ENCODE data around the gene ANG.
"Not testable (repeated sequence)": the region's sequence is repeated elsewhere in the genome, so short reads cannot be mapped to it uniquely, and the experiment has no call there.

Gene ANG

DNA sequence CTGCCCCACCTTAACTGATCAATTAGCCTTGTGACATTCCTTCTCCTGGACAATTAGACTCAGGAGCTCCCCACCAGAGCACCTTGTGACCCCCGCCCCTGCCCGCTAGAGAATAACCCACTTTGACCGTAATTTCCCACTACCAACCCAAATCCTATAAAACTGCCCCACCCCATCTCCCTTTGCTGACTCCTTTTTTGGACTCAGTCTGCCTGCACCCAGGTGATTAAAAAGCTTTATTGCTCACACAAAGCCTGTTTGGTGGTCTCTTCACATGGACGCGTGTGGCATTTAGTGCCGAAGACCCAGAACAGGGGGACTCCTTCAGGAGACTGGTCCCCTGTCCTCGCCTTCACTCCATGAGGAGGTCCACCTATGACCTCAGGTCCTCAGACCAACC, 12.4 kb downstream of the ANG start:
- DNase-seq, result not testable (repeated sequence)

- DNase-seq, result no peak
Measured at GRCh38 chr14:20706657-20707355, 18.2 kb downstream of the ANG start.

GRCh38 chr14:20707622-20708021, 19.1 kb downstream of the ANG start:
- DNase-seq, result no peak

DNA sequence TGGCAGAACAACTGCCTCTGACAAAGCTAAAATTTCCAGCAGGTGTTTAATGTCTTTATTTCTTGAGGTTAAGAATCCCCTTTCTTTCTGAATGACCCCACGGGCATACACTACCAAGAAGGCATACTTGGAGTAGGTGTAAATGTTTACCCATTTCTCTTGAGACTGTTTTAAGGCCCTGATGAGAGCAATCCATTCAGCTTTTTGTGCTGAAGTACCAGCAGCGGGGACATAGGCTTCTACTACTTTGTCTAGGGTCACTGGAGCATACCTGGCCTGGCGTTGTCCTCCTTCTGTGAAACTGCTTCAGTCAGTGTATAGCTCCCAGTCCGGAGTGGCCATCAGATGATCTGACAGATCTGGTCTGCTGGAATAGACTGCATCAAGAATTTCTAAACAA, 22.7 kb downstream of the ANG start:
- no peak for DNase-seq

GRCh38 chr14:20711685-20712084, 23.1 kb downstream of the ANG start:
- DNase-seq, result no peak

DNA sequence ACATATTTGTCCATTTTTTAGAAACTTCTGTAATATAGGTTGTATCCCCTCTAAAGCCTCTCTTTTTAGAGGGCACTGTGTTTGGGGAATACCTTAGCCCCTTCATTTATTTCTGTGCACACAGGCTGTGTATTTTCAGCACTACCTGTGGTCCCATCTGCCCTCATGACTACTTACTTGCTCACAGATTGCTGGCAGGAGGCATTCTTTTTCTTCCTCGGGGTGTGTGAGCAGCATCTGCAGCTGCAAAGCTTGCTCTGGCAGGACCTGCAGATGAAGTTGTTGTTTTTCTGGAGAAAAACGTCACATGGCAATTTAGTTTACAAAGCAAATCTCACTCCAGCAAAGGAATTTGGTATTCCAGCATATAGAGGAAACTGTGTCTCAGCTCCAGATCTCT, 24.3 kb downstream of the ANG start:
- no peak for DNase-seq

- no peak for DNase-seq
Measured at GRCh38 chr14:20714593-20715250, 26.2 kb downstream of the ANG start.

DNA sequence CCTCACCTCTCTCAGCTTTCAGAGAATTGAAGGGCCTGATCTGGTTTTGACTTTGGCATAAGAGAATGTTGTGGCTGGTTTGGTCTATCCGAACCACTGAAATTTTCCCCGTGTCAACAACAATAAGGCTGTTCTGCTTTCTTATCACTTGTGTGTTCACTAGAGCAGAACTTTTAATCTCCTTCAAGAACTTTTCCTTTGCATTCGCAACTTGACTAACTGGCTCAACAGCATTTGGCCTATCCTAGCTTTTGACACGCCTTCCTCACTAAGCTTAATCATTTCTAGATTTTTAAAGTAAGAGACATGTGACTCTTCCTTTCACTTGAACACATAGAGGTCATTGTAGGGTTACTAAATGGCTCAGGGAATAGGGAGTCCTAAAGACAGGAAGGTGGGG, 31.2 kb downstream of the ANG start:
- DNase-seq, result no peak

GRCh38 chr14:20720741-20721140, 32.2 kb downstream of the ANG start:
- DNase-seq, result no peak

DNA sequence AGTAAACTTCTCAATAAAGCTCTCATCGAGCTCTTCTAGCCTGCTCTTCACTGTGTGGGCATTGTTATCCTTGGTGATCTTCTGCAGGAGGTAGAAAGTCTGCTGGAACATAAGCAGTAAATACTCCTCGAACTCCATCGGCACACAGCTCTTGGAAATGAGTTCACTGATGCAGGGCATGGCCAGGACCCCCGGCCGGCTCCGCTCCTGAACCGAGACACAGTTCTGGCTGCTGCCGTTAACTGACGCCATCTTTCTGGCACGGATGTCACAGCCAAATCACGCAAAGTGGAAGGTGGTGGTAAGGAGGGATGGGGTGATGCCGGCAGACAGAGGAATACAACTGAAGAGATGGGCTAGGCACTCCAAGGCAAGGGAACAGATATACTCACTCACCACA, 33.5 kb downstream of the ANG start:
- no peak for DNase-seq

- DNase-seq, result no peak
Measured at GRCh38 chr14:20723488-20723887, 34.9 kb downstream of the ANG start.

DNA sequence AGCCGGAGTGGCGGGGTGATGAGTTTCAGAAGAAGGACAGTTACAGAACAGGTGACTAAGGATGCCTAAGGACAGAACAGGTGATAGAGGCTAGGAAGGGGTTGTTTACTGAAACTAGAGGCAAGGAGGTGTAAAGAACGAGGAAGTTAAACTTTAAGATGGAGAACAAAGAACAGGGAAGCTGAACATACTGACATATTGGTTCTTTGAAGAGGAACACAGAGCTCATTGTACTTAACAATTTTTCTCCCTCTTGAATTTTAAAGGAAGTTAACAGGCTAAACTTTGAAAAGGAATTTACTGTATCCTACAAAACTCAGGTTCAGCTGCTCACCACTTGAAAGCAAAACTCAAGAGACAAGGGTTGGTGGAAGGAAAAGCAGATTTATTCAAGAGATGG, 37.6 kb downstream of the ANG start:
- not testable (repeated sequence) for DNase-seq

- DNase-seq, result no peak
Measured at GRCh38 chr14:20726531-20726930, 38.0 kb downstream of the ANG start.

GRCh38 chr14:20730891-20731290, 42.3 kb downstream of the ANG start:
- DNase-seq, result no peak

DNA sequence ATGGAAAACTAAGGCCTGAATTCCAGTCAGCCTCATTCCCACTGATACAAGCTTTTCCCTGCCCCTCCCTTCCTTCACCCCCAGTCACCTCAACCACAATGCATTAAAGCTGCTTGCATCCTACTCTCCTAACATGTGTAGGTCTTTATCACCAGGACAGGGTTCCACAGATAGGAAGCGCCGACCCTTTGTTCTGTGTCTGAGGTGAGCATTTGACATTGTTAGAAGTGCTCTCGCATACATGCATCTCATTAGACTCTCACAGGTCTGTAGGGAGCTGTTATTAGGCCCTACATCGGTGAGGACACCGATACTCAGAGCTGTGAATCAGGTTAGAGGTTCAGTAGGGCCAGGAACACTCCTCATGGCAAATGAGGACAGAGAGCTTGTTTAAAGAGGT, 43.9 kb downstream of the ANG start:
- DNase-seq, result no peak

- DNase-seq, result no peak
Measured at GRCh38 chr14:20732979-20733635, 44.5 kb downstream of the ANG start.

DNA sequence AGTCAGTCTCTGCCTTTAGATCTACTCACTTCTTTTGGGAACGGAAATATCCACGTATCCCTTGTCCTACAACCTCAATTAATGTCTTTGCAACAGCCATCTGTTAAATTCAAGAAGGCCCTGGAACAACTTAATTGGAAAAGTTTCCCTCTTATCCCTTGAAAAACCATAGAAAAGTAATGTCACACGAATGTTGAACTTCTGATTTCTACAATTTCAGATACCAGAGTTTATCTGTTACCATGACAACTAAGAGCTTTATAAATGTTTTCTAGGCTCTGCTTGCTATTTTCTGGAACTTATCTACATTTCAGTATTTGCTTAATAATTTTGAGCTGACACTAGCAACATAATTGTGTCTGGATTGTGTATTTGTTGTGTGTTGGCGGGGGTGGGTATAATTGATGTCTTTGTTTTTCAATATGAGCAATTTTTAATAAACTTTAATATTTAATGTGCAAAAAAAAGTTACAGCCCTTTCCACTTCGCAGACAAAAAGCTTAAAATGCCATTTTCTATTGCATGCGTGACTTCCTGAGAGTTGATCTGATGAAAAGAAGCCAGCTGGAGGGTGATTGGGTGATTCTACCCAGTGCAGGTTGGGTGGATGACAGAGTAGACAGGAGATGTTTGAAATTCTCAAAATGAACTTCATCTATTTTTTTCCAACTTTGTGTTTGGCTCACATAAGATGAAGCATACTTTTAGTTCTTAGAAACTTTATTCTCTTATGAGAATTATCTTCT, 45.3 kb downstream of the ANG start:
- DNase-seq, result no peak

GRCh38 chr14:20734430-20734806, 45.9 kb downstream of the ANG start:
- DNase-seq, result no peak

DNA sequence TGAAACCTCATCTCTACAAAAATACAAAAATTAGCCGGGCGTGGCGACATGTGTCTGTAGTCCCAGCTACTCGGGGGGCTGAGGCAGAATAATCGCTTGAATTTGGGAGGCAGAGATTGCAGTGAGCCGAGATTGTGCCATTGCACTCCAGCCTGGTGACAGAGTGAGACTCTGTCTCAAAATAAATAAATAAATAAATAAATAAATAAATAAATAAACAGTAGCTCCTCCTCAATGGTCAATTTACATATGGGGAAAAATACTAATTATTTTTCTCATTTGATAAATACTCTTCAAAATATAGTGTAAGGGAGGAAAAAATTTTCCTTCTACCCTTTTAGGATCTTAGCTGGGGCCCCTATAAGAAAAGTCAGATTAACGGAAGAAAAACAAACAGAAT, 49.7 kb downstream of the ANG start:
- not testable (repeated sequence) for DNase-seq

- no peak for DNase-seq
Measured at GRCh38 chr14:20742132-20742531, 53.6 kb downstream of the ANG start.

DNA sequence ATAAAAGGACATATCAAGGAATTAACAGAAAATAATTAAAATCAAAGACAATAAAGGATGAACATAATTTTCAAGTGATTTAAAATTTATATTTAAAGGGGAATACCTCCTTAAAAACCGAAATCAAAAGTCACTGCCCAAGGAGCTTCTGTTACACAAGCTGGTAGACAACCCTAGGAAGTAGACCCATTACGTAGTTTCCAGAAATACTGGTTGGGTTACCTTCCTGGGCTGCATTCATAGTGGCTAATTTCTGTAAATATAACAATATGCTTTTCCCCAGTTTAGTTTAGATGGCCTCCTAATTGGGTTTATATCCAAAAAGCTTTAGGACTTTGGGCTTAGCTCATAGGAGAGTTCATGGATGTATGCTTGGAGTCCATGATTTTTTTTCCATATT, 55.0 kb downstream of the ANG start:
- DNase-seq, result no peak

Measured in Kasumi-1 (cell line).